IPS-18c (cell line): Measurements from ENCODE around the gene COL11A2.

Experiments
- H3K4me3 ChIP-seq: 2 replicates; pipeline ENCODE4 v1.7.0; 2013; ENCODE audit warnings: low read depth, mild to moderate bottlenecking, low read length, moderate library complexity; ENCODE audit not compliant: insufficient read depth
- H3K9me3 ChIP-seq: one replicate; pipeline ENCODE4 v1.6.1; 2013; ENCODE audit warnings: mild to moderate bottlenecking, low read length, moderate library complexity; ENCODE audit not compliant: control insufficient read depth, insufficient read depth

Gene COL11A2

GRCh38 chr6:33168639-33169038 lies 23.6 kb downstream of the COL11A2 start:
- Histone ChIP-seq H3K4me3 (no peak overlapping the region), H3K9me3 (no peaks in the 10 kb centered on the region)

GRCh38 chr6:33168284-33168601 lies 24.0 kb downstream of the COL11A2 start:
- no peak overlapping the region for H3K4me3 ChIP-seq
- no peaks in the 10 kb centered on the region for H3K9me3 ChIP-seq

GRCh38 chr6:33167374-33168283 lies 24.6 kb downstream of the COL11A2 start:
- no peak overlapping the region for H3K4me3 ChIP-seq

GRCh38 chr6:33166811-33167210 lies 25.5 kb downstream of the COL11A2 start:
- Histone ChIP-seq H3K4me3 (no peak overlapping the region), H3K9me3 (no peaks in the 10 kb centered on the region)

More at GRCh38 chr6:33167374-33168283, 24.6 kb downstream of the COL11A2 start:
- H3K9me3 ChIP-seq = no peaks in the 10 kb centered on the region

GRCh38 chr6:33166363-33166762 lies 25.9 kb downstream of the COL11A2 start:
- Histone ChIP-seq H3K9me3 (no peaks in the 10 kb centered on the region), H3K4me3 (no peak overlapping the region)

- Histone ChIP-seq H3K4me3 (no peak overlapping the region), H3K9me3 (no peaks in the 10 kb centered on the region)
Observed at GRCh38 chr6:33165581-33166258, 26.5 kb downstream of the COL11A2 start.

- no peak overlapping the region for H3K4me3 ChIP-seq
- H3K9me3 ChIP-seq = no peaks in the 10 kb centered on the region
Observed at GRCh38 chr6:33164665-33165373, 27.4 kb downstream of the COL11A2 start.

GRCh38 chr6:33164176-33164575 lies 28.1 kb downstream of the COL11A2 start:
- Histone ChIP-seq H3K9me3 (no peaks in the 10 kb centered on the region), H3K4me3 (no peak overlapping the region)

GRCh38 chr6:33163540-33163939 lies 28.7 kb downstream of the COL11A2 start:
- no peaks in the 10 kb centered on the region for H3K9me3 ChIP-seq
- H3K4me3 ChIP-seq = no peak overlapping the region

GRCh38 chr6:33161354-33162331 lies 30.6 kb downstream of the COL11A2 start:
- Histone ChIP-seq H3K9me3 (no peaks in the 10 kb centered on the region), H3K4me3 (peak overlapping the region; percentile 60)

GRCh38 chr6:33160728-33161344 lies 31.4 kb downstream of the COL11A2 start:
- H3K4me3 ChIP-seq = no peak overlapping the region
- H3K9me3 ChIP-seq = no peaks in the 10 kb centered on the region

GRCh38 chr6:33160096-33160495 lies 32.2 kb downstream of the COL11A2 start:
- H3K9me3 ChIP-seq = no peaks in the 10 kb centered on the region
- H3K4me3 ChIP-seq = no peak overlapping the region

- H3K4me3 ChIP-seq = no peak overlapping the region; the same call in 1 of the 2 replicates
- peaks cover 4% of the 10 kb centered on the region for H3K9me3 ChIP-seq
Observed at GRCh38 chr6:33156964-33157363, 35.3 kb downstream of the COL11A2 start.

- Histone ChIP-seq H3K9me3 (peaks cover 4% of the 10 kb centered on the region), H3K4me3 (no peak overlapping the region; the same call in 1 of the 2 replicates)
Observed at GRCh38 chr6:33156561-33156960, 35.7 kb downstream of the COL11A2 start.

GRCh38 chr6:33154349-33154748 lies 37.9 kb downstream of the COL11A2 start:
- peaks cover 4% of the 10 kb centered on the region for H3K9me3 ChIP-seq

GRCh38 chr6:33151050-33151449 lies 41.2 kb downstream of the COL11A2 start:
- Histone ChIP-seq H3K9me3 (peaks cover 4% of the 10 kb centered on the region), H3K4me3 (no peak overlapping the region)

More at GRCh38 chr6:33154349-33154748, 37.9 kb downstream of the COL11A2 start:
- H3K4me3 ChIP-seq = no peak overlapping the region
